Glomerular endothelial cell (primary cell): ENCODE results near the gene DLAT. TPM values are rescaled to one million over a fixed set of nuclear protein-coding genes. Genes with fewer than 3 reads are reported as not detected.
"Not testable (repeated sequence)": the region's sequence is repeated elsewhere in the genome, so short reads cannot be mapped to it uniquely, and the experiment has no call there.

Experiments
- DNase-seq: peaks from one replicate; pipeline ENCODE4 v3.0.0-alpha.2; 2011; ENCODE audit warnings: low read depth, low spot score; ENCODE audit errors: extremely low read depth
- total RNA-seq: library from RNA; depleted of rRNA; stranded (reverse); fragments of >200 nt; gene quantifications from 2 replicates; pipeline ENCODE4 v1.2.3, GENCODE V29; 2015

DLAT gene
- total RNA-seq = 26.3 and 28.8 TPM in 2 replicates

DNA sequence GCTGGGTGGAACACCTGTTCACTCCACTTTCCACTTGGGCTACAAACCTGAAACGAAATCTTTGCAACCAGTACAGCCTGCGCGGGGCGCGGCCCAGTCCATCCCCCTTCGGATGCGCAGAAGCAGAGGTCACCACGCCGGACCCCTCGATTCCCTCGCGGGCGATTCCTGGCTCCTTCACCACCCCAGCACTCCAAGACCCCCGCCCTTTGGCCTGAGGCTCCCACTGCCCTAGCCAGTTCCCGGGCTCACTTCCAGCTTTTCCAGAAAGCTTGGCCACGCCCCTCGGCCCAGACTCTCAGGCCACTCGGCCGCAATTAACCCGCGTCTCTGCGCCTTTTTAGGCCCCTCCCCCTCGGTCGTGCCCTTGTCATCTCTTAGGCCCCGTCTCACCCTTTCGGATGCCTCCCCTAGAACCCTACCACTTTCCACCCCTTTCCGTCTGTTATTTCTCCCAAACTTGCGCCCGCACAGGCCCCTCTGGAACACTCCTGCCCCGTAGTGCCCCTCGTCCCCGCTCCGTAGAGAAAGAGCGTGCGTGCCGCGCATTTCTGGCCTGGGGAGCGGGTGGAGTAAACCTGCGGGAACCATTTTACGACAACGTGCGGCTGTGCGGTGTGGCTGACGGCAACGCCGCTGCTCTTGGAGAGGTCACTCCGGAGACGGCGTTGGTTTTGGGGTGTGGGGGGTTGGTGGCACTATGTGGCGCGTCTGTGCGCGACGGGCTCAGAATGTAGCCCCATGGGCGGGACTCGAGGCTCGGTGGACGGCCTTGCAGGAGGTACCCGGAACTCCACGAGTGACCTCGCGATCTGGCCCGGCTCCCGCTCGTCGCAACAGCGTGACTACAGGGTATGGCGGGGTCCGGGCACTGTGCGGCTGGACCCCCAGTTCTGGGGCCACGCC lies at the start of gene DLAT:
Gene DLAT, plus strand, starts transcription at position 636 of the 906 bp plus-strand sequence. Its CDS starts 65 bp downstream, at position 701.
- DNase-seq = no peak

DNA sequence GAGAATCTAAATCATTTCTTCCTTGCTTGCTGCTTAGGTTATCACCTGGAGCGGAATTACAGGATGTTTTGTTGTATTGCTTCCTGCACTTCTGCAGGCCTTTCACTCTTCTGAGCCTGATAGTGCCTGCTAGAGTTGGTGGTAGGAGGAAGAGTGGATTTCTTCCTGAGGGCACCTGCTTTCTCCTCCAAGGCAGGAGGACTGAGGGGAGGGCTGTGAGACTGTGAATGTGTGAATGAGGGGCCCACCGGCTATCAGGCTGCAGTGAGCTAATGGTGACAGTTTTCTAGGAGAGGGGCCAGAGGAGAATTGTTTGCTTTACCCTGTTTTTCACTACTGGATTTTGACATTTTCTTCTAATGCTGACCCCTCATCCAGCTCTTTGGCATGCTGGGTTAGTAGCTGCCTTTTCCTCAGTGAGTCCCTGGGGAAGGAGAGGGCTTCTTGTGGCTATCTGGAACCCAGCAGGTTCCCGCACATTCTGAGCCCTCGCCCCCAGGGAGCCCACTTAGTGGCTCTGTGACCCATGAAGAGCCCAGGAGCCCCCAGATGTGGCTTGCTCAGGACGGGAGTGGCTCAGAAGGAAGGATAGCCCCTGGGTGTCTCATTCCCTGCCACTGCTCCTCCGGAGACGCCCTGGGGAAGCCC lies 49.0 kb upstream of the DLAT start:
- no peak for DNase-seq

DNA sequence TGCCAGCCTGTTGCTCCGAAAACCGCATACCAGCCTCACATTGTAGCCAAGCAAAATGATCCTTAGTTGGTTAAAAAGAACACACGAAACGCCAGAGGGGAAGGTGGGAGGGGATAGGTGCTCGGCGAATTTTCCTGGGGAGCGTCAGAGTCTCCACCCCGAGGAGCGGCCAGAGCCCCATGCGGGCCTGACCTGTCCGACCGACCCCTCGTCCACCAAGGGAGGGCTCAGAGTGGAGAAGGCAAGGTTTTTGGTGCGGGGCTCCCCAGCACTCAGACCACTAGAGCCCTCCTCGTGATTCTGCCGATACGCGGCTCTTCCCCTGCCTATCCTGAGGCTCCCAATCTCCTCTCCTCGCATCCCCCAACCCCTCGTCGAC lies 48.5 kb upstream of the DLAT start:
- DNase-seq = no peak

DNA sequence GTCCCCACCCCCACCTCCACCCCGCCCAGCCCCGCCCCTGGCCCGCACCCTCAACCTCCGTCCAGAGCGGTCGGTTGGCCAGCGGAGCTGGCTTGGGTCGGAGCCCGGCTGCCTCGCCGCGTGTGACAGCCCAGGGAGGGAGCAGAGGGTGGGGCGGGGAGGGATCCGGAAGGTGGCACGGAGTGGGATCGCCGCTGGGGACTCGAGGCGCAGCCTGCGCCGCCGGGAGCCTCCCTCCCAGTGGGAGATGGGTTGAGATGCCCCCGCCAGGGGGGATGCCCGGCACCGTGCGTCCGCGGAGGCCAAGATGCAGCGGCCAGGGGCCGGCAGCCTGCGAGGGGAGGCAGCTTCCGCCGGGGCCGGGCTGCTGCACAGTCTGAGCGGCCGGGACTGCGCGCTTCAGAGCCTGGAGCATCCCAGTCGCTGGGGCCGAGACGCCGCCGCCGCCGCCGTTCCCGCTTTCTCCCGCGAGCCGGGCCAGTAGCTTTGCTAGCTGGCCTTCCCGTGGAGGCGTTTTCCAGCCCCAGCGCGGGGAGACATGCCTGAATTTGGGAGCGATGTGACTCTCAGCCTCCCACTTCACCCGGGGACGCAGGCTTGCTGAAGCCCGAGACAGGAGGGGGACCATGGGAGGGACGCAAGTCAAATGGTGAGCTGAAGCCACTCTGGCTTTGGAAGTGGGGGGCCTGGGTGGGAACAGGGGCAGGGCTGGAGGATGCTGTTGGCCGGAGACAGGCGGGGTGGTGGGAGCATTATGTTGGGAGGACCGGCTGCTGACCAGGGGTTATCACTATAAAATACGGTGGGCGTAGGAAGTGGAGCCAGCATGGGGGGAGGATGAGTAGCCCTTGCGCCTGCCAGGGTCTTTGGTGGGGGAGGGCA lies 47.8 kb upstream of the DLAT start:
- no peak for DNase-seq

DNA sequence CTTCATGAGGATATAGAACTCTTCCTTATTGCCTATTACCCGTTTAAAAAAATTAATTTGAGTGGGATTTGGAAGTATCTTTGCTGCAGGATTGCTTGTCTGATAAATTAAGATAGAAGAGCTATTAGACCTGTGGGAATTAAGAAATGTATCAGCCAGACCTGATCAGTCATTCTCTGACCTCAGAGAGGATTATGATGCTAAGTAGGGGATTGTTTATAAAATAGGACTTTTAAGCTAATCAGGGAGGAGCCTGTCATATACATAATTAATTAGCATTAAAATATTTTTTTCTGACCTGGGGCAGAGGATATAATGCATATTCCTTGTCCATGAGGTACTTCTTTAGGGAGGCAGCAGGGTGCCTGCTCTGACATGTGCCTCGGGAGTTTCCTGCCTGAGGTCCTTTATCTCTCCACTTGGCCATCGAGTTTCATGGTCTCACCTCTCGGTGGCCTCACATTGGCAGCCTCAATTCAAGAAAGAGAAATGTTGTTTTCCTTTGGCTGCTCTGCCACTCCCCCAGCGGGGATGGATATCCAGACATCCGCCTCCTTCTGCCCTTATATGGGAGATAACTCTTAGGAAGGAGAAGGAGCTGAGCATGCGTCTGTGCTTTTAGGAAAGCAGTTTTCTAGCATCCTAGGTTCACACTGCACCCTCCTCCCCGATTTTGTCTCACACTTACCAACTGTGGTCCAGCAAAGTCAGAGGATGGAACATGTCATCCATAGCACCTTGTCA lies 47.0 kb upstream of the DLAT start:
- no peak for DNase-seq

DNA sequence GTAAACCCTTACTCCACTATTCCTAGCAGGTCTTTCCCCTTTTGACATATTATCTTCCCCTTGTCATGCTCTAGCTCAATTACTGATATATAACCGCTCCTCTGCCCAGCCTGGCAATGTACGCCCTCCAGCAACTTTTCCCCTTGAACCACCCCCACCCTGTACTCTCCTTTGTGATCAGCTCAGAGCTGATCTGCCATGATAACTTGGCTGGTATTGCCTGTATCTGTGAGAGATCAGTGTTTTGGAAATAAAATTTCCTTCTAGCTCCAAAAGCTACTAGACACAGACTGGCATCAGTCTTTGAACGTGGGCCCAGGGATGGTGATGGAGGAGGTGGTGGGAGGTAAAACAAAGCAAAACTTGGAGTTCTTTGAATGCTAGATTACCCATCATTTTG lies 45.1 kb upstream of the DLAT start:
- DNase-seq = no peak

DNA sequence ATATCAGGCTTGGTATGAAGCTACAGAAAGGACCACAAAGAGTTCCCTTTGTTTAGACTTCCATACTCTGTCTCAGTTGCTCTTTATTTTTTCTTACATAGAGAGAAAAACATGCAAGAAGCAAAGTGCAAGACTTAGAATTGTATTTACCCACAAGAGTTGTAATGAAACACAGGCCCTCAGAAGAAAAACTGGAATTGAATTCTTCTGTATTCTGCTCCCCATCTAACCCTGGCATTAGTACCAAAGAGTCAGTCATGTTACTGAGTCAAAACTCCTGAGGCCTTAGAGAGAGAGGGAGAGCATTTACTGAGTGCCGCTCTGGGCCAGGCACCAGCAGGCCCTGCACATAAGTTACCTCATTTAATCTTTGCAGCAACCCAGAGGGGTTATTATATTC lies 43.9 kb upstream of the DLAT start:
- DNase-seq = no peak

DNA sequence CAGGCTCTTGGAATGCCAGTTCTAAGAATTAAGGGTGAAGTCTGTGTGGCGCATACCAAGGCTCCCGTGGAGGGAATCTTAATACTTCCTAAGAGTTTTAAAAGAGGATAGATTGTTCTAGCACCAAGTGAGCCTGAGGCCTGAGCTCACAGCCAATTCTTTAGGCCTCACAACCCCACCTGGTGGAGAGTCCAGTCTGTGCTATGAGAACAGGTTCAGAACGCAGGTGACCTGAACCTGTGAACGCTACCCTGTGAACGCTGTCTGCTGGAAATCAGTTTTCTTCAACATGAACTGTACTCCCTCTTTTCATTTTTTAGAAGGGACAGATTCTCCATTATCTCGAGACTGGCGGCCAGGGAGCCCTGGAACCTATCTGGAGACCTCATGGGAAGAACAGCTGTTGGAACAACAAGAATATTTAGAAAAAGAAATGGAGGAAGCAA lies 43.2 kb upstream of the DLAT start:
- DNase-seq = no peak

DNA sequence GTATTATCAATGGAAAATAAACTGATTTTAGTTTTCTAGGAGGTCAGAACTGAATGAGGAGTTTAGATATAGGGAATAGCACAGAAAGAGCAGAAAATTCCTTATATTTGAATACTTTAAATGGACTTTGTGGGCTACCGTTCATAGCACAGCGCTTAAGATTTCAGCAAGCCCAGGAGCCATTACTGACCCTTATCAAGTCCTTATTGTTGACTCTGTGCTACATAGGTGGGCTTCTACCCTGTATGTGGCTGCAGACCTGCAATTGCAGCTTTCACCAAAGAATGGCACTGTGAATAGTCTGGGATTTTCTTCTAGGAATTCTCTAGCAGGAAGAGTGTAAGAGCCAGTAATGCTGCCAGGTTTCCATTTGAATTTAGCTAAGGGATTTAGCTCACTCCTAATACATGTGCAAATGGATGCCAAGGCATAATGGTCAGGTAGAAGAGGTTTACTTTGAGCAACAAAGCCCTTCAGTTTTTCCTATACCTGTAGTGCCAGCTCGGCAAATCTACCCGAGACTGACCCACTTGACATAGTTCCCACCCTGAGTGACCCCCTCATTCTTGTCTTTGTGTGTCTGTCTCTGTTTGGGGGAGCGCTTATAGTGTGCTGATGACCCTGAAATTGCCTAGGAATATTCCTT lies 42.5 kb upstream of the DLAT start:
- no peak for DNase-seq

DNA sequence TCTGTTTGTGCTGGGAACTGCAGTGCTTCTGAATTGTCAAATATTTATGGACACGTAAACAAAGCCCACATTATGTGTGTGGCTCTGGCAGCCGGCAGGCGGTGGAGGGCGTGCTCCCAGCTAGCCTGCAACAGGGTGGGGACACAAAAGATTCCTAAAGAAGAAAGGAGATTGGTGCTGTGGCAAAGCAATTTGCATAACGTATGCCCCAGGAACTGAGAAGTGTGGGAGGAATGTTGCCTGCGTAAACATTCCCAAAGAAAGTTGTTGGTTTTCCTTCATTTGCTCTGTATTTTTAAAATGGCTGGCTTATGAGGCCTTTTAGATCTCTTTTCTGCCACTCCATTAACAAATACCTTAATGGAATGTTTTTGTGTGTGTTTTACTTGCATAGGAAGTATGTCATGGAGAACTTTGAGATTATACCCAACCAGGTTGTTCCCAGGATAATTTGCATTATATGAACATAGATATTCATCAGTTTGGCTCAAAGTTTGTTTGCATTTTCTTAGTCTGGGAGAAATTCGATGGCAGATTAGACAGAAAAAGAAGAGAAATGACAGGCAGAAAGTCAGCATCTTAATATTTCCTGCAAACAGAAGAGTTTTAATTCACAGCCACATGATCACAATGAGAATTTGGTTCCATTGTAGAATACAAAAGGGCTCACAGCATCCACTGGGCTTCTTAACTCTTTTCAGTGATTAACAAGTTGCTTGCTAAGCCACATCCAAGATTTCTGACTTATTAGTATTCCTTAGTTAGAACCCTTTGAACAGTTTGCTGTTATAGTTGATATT lies 41.8 kb upstream of the DLAT start:
- no peak for DNase-seq

DNA sequence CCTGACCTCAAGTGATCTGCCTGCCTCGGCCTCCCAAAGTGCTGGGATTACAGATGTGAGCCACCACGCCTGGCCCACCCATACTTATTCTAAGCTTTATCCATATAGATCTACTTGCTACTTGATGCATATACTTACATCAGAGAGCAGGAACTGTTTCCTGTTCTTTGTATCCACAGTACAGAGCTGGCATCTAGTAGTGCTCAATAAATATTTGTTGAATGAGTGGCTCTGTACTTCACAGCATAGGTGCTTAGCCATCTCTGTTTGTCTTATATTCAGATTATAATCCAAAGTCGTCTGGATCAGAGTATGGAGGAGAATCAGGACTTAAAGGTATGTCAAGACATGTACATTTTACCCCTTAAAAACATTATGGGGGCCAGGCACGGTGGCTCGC lies 38.6 kb upstream of the DLAT start:
- no peak for DNase-seq

DNA sequence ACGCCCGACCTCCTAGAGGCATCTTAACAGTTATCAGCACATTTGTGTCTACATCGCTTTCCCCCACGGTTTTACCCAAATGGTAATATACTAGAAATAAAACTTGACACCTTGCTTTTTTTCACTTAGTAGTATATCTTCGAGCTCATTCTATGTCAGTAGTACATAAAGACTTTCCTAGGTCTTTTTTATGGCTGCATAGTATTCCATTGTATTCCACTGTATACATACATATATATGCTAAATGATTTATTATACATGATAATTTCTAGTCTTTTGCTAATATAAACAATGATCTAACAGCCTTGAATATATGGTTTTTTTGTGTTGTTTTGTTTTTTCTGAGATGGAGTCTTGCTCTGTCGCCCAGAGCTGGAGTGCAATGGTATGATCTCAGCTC lies 34.8 kb upstream of the DLAT start:
- DNase-seq = no peak

DNA sequence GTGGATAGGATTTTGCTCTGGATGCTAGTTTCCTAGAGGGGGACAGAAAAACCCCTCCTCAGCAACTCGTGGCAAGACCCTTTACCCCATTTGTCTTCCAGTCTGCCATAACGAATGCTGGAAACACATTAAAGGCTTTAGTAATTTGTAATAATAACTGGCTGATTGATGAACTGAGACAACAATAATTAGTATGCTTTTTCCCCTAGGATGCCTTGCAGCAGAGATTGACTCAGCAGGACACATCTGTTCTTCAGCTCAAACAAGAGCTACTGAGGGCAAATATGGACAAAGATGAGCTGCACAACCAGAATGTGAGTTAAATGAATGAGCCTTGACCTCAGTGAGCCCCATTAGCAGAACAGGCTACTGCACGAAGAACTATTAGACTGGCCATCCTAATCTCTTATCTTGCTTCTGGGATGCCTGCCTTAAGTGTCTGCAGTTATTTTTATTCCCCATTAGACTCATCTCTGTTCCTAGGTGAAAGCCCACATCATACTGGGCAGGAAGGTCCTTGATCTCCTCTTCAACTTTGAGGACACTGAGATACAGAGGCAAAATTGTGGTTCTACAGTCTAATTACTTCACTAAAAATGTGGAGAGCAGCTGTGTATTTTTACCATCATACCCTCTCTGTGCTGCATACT lies 32.9 kb upstream of the DLAT start:
- DNase-seq = no peak

DNA sequence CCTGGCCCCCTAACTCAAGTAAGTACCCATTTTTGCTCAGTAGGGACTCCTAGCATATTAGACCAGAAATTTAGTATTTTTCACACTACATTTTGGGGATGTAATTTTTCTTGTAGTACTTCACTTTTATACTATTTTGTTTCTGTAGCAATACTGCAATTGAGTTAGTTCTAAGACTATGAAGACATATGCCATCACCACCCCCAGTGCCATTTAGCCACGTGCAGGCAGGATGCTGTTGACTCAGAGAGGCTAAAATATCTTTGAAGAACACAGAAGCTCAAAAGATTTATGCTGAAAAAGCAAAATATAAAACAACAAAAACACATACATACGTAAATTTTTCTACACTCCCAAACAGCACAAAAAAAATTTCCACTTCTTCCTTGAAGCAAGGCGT lies 29.1 kb upstream of the DLAT start:
- DNase-seq = no peak

DNA sequence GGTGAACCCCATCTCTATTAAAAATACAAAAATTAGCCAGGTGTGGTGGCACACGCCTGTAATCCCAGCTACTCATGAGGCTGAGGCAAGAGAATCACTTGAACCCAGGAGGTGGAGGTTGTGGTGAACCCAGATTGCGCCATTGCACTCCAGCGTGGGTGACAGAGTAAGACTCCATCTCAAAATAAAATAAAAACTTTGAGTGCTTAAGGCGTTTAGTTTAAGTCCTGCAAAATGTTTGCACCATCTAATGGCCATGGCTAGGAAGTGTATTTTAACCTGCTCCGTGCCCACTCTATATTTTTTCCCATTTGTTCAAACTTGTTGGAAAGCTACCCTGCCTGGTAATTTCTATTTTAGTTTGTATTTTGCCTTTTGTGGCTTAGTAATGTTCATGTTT lies 28.5 kb upstream of the DLAT start:
- not testable (repeated sequence) for DNase-seq

DNA sequence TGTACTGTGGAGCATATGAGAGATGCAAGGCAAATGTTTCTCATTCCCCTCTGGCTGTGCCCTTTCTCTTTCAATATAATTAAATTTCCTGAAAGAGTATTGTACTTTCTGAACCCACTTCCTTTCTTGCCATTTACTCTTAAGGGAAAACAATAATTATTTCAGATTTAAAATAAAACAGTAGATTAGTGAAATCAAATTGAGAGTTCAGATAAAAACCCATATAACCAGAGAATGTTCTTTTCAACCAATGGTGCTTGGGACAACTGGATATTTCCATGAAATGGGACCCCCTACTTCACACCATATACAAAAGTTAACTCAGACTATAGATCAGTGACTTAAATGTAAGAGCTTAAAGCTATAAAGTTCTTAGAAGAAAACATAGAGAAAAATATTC lies 26.1 kb upstream of the DLAT start:
- no peak for DNase-seq

DNA sequence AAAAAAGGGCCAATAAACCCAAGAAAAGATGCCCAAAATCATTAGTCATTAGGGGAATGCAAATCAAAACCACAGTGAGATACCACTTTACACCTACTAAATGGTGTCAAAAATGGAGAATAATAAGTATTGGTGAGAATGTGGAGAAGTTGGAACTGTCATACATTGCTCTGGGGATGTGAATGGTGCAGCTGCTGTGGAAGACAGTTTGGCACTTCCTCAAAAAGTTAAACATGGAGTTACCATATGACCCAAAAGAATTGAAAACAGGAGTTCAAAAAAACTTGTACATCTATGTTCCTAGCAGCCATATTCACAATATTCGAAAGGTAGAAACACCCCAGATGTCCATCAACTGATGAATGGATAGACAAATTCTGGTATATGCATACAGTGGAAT lies 24.5 kb upstream of the DLAT start:
- DNase-seq = no peak

DNA sequence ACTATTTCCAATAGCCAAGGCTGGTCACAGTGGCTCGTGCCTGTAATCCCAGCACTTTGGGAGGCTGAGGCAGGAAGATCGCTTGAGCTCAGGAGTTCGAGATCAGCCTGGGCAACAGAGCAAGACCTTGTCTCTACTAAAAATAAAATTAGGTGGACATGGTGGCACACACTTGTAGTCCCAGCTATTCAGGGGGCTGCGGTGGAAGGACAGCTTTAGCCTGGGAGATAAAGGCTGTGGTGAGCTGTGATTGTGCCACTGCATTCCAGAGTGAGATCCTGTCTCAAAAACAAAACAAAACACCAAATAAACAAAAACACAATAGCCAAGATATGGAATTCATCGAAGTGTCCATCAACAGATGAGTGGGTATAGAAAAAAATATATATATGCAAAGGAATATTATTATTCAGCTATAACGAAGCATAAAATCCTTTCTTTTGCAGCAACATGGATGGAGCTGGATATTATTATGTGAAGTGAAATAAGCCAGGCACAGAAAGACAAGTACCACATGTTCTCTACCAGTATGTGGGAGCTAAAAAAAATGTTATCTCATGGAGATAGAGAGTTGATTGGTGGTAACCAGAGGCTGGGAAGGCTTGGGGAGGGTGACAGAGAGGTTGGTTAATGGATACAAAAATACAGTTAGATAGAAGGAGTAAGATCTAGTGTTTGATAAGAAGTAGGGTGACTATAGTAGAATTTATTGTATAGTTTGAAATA lies 22.6 kb upstream of the DLAT start:
- DNase-seq = no peak
